GM10248 (cell line): Measurements from ENCODE around the gene OR5H6.

ENCODE experiments used
- CTCF ChIA-PET: fragments of 300-600 bp; sonication (Branson Sonifier 250); formaldehyde crosslinking; extraction: SDS; loops from one replicate; lab custom pipeline; 2021; ENCODE audit warnings: antibody characterized with exemption; lab: Yijun Ruan, JAX
- POLR2A ChIA-PET: fragments of 350-650 bp; sonication (Branson Sonifier 250); formaldehyde crosslinking; extraction: SDS; loops from one replicate; lab custom pipeline; 2020; ENCODE audit warnings: antibody characterized with exemption; lab: Yijun Ruan, JAX
- DNase-seq: peaks from one replicate; pipeline ENCODE4 v3.0.0; 2012; ENCODE audit errors: extremely low spot score
- CTCF ChIP-seq: IDR thresholded peaks from 2 replicates; pipeline ENCODE4 v1.5.1; 2012; ENCODE audit warnings: mild to moderate bottlenecking, low read depth; ENCODE audit errors: extremely low read depth, missing control alignments, control extremely low read depth

The OR5H6 gene

GRCh38 chr3:98263944-98264343, at the start of gene OR5H6:
OR5H6 (plus strand) TSS chr3:98264244; CDS start chr3:98264333, 89 bp downstream.
- ChIA-PET CTCF (no interaction called here), POLR2A (no interaction called here)
- DNase-seq = no peak
- no peak for TF ChIP-seq CTCF

- CTCF ChIA-PET = no interaction called here
- no peak for DNase-seq
- POLR2A ChIA-PET = no interaction called here
- no peak for TF ChIP-seq CTCF
These were observed 49.0 kb upstream of the OR5H6 start for GRCh38 chr3:98215051-98215450.

GRCh38 chr3:98223907-98224672, 40.0 kb upstream of the OR5H6 start:
- POLR2A ChIA-PET = no interaction called here

GRCh38 chr3:98232489-98232888, 31.6 kb upstream of the OR5H6 start:
- POLR2A ChIA-PET = no interaction called here
- TF ChIP-seq CTCF = no peak
- CTCF ChIA-PET = no interaction called here
- DNase-seq = no peak

More at GRCh38 chr3:98223907-98224672, 40.0 kb upstream of the OR5H6 start:
- TF ChIP-seq CTCF = no peak
- CTCF ChIA-PET = interaction anchor here (1.5 kb wide), 1 partner anchor 36 kb away, joined by 3 read pairs; no protein-coding TSS in a partner anchor
- no peak for DNase-seq

- no peak for TF ChIP-seq CTCF
These were observed 30.6 kb upstream of the OR5H6 start for GRCh38 chr3:98233468-98233867.

GRCh38 chr3:98240131-98240530, 23.9 kb upstream of the OR5H6 start:
- TF ChIP-seq CTCF = no peak
- POLR2A ChIA-PET = no interaction called here
- CTCF ChIA-PET = no interaction called here
- no peak for DNase-seq

More at GRCh38 chr3:98233468-98233867, 30.6 kb upstream of the OR5H6 start:
- POLR2A ChIA-PET = no interaction called here
- CTCF ChIA-PET = no interaction called here
- DNase-seq = no peak
